GM21381 (cell line): ENCODE measurements around the gene GRAMD1C.
"Not testable (repeated sequence)": the region's sequence is repeated elsewhere in the genome, so short reads cannot be mapped to it uniquely, and the experiment has no call there.

Source experiments
- ATAC-seq: cut with Tn5 transposase; IDR thresholded peaks from one replicate; pipeline ENCODE4 v1.9.1; 2021; ENCODE audit warnings: mild to moderate bottlenecking, moderate library complexity; ENCODE audit not compliant: unreplicated experiment

Gene GRAMD1C

DNA sequence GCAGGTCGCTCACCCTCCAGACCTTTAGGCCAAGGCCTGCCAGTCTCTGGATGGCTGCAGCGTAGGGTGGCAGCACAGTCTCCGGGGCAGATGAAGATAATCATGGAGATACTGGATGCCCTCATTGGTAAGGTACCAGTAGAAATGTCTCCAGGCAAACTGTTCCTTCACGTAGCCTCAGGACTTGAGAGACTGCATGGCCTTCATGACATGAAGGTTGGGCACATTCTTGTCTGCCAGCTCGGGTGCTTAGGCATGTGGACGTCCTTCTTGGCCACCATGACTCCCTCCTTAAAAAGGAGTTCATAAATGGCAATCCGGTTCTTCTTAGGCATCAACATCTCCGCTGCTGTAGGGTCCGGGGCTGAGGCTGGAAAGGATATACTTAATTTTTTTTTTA lies 11.8 kb downstream of the GRAMD1C start:
- not testable (repeated sequence) for ATAC-seq

DNA sequence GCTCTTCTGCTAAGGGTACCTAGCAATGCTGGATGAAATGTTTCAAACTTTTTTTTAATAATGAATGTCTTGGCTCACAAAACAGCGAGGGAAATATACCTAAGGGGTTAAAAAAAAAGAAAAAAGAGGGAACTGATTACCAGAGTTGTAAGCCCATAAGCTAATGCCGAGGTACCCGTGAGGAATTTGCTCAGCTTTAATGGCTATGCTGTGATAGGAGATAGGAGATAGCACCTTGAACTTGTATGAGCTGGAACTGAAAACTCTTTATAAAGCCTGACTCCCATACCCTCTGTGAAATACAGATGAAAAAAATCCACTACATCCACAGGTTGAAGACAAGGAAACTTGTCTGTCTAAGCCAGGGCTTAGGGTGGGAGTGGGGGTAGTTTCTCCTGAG lies 13.9 kb downstream of the GRAMD1C start:
- ATAC-seq: no peak

DNA sequence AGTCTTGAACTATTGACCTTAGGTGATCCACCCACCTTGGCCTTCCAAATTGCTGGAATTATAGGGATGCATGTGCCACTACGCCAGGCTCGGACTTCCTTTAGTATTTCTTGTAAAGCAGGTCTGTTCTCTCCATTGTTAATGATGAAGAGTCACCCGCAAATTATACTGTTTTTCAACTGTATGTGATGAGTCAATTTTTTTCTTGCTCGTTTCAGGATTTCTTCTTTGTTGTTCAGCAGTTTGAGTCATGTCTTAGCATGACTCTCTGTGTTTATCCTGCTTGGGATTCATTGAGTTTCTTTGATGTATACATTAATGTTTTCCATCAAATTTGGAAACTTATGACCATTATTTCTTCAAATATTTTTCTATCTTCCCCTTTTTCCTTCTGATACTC lies 28.9 kb downstream of the GRAMD1C start:
- ATAC-seq: no peak

DNA sequence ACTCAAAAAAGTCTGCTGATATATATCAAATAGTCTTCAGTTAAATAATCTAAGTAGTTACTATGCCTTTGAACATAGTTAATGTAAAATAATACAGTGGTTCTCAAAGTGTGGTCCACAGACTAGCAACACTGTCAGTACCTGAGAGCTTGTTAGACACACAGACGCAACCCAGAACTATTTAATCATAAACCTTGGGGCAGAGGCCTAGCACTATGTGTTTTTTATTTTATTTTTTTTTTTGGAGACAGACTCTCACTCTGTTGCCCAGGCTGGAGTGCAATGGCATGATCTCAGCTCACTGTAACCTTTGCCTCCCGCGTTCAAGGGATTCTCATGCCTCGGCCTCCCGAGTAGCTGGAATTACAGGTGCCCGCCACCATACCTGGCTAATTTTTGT lies 34.7 kb downstream of the GRAMD1C start:
- ATAC-seq: no peak

DNA sequence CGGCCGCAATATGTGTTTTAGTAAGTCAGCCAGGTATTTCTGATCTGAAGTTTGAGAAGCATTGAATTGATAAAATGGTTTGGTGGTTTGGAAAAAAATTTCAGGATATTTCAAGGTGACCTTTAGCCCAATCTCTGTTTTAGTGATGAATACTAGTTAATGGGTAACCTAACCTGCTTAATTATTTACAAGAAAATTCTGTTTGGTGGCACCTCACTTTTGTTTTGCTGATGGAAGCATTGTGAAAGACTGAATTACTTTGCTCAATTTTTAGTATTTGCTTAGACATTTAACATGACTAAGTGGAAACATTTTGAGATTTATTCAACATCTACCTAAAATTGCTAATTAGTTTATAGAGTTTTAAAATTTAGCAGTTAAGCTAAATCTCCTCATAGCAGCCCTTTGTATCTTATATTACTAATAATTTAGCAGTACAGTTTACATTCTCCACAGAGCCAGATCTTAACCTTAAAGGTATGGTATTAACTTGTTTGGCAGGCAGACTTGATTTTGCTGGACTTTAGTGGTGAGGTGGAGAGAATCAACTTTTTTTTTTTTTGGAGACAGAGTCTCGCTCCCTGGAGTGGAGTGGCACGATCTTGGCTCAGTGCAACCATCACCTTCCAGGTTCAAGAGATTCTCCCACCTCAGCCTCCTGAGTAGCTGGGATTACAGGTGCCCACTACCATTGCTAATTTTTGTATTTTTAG lies 35.4 kb downstream of the GRAMD1C start:
- no peak for ATAC-seq

DNA sequence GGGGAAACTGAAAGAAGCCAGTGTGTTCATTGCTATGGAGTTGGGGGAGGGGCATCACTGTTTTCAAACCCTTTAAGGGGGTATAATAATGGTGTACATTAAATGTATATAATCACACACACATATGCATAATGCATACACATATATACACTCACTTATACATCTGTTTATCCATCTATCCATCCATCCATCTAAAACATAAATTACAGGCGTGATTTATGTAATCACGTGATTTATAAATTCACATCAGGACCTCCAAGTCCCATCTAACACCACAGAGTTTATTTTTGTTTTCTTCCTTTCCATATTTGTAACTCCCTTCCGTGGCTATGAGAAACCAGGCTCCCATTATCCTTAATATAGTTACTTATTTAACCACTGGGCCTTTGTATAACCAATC lies 39.8 kb downstream of the GRAMD1C start:
- no peak for ATAC-seq

DNA sequence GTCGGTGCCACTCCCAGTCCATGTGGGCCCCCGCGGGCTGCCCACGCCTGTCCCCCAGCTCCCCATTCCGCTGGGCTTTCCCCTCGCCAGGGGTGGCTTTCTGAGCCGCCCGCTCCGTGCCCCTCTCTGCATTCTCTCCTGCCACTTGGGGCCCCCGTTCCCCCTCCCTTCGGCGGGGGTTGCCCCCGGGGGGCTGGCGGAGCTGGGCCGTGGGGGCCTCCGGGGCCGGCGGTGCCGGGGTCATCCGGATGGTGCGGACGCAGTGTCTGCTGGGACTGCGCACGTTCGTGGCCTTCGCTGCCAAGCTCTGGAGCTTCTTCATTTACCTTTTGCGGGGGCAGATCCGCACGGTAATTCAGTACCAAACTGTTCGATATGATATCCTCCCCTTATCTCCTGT lies 46.5 kb downstream of the GRAMD1C start:
- no peak for ATAC-seq

DNA sequence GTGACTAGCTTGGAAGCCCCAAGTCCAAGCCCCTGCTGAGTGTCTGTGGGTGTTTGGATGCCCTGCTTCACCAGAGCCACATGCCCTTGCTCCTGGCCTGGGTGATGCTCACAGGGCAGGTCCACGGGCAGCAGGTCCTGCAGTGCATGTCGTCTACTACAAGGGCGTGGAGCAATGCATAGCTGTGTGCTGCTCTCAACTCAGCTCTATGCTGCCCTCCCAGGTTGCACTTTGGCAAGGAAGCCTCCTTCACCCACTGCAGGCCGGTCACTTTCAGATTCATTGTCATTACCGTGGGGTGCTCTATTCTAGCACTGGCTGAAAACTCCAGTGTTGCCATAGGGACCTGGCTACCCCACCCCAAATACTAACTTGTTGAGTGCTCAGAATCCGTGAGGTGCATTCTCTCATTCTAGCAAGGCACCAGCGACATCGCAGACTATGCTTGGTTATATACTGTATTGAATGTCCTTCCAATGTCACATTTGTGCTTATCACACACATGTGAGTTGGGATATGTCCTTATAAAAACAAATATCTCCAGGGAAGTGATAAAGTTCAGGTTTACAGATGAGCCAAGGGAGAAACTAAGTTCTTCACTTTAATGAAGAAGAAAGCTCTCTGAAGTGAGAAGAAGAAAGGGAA lies 51.8 kb downstream of the GRAMD1C start:
- no peak for ATAC-seq

DNA sequence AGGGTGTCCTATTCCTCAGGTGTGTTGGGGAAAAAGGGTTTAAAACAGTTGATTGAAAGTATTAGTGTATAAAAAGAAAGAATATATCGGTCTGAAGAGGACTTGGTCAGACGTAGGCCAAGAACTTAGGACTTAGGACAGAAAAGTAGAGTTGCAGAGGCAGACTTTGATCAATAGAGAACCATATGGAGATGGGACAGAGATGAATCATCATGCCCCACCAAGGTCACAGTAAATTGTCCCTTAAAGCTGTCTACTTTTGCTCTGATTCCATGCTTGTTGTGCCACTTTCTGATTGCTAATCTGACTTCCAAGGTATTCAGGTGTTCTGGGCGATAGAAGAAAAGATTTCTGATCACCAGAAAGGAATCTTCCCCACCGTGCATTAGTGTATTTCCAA lies 56.3 kb downstream of the GRAMD1C start:
- no peak for ATAC-seq

DNA sequence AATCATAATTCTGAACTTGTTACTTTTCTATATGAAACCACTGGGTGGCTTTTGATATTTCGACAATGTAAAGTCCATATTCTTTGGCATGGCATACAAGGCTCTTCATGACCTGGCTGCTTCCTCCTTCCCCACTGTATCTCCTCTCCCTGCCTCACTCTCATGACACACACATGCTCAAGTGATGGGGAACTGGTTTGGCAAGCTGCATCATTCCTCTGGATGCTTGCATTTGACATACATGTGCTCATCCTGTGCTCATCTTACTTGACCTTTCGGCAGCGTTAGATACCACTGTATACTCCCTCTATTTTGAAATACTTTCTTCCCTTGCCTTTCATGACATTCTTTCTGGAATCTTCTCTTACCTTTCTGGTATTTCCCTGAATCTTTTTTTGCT lies 57.4 kb downstream of the GRAMD1C start:
- ATAC-seq: no peak

DNA sequence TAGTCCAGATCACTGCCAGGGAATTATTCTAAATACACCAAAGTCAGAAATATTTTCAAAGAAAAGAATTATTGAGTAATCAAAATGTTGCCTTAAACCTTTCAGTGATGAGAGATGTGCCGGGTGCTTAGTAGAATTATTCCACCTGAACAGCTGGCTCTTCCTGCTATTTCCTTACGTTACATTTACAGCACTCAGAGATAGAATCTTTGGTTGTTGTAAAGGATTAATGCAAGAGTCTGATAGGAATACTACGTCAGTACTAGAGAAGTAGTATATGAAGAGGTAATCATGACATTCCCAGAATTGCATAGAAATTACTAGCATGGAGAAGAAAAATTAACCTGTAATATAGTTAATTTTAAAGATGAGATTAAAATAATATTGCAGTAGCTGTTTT lies 58.3 kb downstream of the GRAMD1C start:
- ATAC-seq: no peak

DNA sequence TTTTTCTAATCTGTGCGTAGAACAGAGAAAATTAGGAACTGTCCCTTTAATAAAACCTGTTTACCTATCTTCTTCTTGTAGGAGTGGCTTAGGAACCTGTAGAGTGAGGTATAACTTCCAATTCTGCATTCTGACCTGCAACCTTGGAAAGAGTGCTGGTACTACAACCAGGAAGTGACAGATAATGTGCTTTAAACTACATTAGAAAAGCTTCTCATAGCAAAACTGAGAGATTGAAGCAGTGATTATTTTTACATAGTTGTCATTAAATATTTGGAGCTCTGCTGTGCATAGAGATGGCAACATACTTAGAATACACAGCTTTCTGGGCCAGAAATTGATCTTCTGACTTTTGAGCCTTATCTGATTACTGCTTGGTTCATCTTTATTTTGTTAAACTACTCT lies 58.8 kb downstream of the GRAMD1C start:
- ATAC-seq: no peak

DNA sequence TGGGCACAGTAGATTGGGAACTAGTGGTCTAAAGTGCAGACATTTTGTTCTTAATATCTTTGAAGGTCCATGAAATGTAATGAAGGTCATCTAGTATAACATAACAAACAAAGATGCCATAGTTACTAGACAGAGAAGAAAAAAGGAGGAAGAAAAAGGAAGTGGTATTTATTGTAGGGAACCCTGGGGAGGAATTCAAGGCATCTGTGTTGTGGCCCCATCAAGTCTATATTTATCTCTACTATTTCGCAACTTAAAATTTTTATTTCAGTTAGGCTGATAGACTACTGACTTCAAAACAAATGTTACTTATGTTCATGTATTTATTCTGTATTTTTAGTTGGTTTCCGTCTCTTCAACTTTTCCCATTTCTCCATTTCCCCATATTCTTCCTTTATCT lies 60.3 kb downstream of the GRAMD1C start:
- ATAC-seq: no peak

DNA sequence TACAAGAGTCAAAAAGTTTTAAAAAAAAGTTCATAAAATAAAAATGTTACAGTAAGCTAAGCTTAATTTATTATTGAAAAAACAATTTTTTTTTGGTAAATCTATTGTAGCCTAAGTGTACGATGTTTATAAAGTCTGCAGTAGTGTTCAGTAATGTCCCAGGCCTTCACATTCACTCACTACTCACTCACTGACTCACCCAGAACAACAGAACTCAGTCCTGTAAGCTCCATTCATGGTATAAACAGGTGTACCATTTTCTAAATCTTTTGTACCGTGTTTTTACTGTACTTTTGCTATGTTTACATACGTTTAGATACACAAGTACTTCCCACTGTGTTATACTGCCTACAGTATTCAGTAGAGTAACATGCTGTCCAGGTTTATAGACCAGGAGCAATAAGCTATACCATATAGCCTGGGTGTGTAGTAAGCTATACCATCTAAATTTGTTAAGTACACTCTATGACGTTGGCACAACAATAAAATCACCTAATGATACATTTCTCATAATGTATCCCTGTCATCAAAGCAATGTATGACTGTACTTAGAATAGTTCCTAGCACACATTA lies 68.1 kb downstream of the GRAMD1C start:
- no peak for ATAC-seq

DNA sequence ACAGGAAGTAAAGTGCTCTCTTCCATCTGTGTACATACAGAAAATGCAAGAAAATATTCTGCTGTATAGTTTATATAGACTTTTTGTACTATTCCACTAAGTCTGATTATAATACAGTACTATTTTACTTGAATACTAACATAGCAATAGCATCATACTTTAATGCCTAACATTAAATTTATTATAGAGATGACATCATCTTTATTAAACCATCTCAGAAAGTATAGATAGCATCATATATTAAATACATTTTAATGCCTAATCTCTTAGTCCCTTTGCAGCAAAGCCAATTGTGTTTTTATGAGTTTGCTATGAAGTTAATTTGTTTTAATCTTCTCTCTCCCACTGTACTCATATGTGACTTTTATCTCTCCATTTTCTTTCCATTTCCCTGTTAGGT lies 69.5 kb downstream of the GRAMD1C start:
- ATAC-seq: no peak

DNA sequence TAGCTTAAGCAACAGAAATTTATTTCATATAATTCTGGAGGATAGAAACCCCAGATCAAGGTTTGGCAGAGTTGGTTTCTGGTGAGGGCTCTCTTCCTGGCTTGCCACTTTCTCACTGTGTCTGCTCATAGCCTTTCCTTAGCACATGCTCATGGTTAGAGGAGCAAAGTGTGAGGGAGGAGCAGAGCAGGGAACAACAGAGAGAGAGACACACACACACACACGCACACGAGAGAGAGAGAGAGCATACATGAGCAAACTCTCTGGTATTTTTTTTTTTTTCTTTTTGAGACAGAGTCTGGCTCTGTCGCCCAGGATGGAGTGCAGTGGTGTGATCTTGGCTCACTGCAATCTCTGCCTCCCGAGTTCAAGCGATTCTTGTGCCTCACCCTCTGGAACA lies 72.4 kb downstream of the GRAMD1C start:
- no peak for ATAC-seq

DNA sequence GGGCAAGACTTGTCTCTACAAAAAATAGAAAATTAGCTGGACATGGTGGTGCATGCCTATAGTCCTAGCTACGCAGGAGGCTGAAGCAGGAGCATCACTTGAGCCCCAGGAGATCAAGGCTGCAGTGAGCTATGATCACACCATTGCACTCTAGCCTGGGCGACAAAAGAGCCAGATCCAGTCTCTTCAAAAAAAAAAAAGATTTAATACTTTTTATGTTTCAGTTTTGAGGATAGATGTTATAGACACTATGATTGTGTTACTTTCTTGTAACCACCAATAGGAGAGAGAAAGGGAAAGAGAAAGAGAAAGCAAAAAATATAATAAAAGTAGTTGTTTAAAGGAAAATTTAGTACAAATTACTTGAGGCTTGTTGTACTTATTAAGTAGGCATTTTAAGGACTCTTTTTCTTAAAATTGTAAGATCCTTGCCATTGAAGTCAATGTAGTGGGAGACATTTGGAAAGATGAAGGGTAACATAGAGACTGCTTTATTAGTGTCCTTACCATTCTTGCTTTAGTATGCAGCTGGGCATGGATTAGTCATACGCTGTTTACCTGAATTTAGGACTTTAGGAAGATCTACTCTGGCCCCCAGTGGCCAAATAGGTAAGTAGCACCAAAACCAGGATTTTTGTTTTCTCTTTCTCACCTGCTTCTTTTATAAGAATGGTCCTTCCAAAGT lies 74.1 kb downstream of the GRAMD1C start:
- ATAC-seq: peak; percentile 90

DNA sequence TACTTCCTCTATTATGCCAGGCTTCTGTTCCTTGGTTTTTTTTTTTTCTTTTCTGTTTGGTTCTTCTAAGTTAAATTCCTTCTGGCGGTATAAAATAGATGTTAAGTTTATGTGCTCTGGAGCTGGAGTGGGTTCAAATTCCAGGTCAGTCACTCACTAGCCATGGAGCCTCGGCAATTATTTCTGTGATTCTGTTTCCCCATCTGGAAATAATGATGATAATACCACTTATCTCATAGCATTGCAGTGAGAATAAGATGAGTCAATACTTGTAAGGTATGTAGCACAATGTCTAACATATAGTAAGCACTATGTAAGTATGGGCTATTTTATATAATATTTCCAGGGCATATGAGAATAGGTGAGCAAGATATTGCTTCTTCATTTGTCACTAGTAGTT lies 76.1 kb downstream of the GRAMD1C start:
- no peak for ATAC-seq

DNA sequence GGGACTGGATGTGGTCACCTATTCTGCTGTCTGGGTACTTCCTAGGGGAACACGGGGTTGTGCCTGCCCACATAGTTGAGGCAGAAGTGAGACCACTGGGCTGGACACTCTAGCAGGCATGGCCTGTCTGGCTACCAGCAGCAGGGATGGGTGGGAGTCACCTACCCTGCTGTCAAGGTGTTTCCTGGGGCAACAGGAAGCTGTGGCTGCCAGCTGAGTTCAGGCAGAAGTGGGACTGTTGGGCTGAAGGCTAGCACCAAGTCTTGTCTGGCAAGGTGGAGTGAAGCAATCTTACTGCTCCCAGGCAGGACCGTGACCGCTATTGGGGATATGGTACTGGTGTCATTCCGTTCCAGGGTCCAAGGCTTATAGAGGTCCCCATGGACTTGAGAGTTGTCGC lies 89.0 kb downstream of the GRAMD1C start:
- ATAC-seq: no peak

DNA sequence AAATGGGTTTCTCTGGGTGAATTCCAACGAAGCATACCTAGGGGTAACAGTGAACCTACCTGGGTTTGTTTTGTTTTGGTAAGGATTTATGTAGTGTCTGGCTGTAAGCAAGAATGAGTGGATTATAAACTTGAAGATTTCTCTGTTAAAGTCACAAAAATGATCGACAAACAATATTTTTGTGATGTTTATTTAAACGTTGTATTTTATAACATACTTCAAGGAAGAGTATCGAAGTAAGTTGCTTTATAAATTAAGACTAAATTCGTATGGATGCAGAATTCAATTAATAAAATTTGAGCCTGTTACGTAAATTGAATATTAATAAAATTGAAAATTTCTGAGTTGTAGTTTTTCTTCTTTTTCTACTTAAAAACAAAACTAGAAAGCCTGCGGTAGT lies 108.2 kb downstream of the GRAMD1C start:
- ATAC-seq: no peak

DNA sequence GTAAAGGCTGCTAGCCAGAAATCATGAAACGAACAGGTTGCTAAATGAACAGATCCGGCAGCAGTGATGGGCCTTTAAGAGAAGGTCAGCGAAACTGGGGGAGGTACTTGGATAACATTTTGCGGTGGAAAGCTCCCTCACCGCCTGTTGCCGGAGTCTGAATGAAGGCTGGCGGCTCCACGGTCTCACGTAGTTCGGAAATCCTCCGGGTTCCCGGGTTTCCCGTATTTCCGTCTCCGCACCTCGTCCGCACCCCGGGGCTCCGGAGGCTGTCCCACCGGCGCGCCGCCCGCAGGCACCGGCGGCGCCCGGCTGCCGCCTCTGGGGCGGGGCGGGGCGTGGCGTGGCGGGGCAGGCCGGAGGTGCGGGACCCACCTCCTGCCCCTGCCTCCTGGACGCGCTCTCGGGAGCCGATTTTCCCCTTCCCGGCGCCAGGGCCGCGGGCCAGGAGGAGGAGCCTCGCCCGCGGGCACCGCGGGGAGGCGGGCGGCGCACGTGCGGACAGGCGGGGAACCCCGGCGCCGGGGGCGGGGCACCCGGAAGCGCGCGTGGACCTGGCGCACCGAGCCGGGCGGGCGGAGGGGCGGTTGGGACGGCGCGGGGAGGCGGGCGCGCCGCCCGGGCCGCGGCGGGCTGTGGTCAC lies 108.9 kb downstream of the GRAMD1C start, which contains the start of gene ZDHHC23:
Gene ZDHHC23, plus strand, starts transcription at position 642 of the 643 bp plus-strand sequence. CDS start 790 bp downstream, outside the sequence.
- ATAC-seq: peak; percentile 77
